Mucosa of descending colon (tissue), 3 donors: ENCODE results near the gene SMG7. TPM values are rescaled to one million over a fixed set of nuclear protein-coding genes. Genes with fewer than 3 reads are reported as not detected.

Experiments used
- ATAC-seq: fragments of 200-7000 bp; cut with Tn5 transposase; one replicate; pipeline ENCODE4 v1.9.1; 2020; ENCODE audit warnings: mild to moderate bottlenecking, moderate library complexity
- DNase-seq, 3 donors: peaks; one replicate each; pipeline ENCODE4 v3.0.0-alpha.2; 2020
- H3K36me3 ChIP-seq: fragments of 200-600 bp; one replicate; pipeline ENCODE4 v1.8.0; 2021; ENCODE audit warnings: low read depth, mild to moderate bottlenecking
- H3K4me1 ChIP-seq: fragments of 200-600 bp; one replicate; pipeline ENCODE4 v1.8.0; 2021; ENCODE audit warnings: low read depth, mild to moderate bottlenecking
- H3K4me3 ChIP-seq: fragments of 200-600 bp; one replicate; pipeline ENCODE4 v1.8.0; 2021; ENCODE audit warnings: mild to moderate bottlenecking
- H3K9me3 ChIP-seq: fragments of 200-600 bp; one replicate; pipeline ENCODE4 v1.8.0; 2021; ENCODE audit warnings: mild to moderate bottlenecking
- intact Hi-C, 2 donors: fragments of 100-400 bp; cut with DNase I in 1 of 2; cut with micrococcal nuclease in 1 of 2; formaldehyde crosslinking; loops; one replicate each; pipeline versions ENCODE4 v1.11.0 to v1.11.1; 2022; cut with DNase I, micrococcal nuclease
- total RNA-seq, 3 donors: library from RNA; stranded (reverse); fragmentation: NEBNext Ultra II Directional in 2 of 3; extraction: Animal tissue kit (Norgen Biotek cat#: 25700) in 2 of 3; gene quantifications; one replicate each; pipeline versions ENCODE4 v1.2.1 to v1.2.4, GENCODE V29; 2021 to 2023
- TF ChIP-seq, protein P1 (sequence below): fragments of 200-600 bp; IDR thresholded peaks from one replicate; pipeline ENCODE4 v1.8.0; 2022; ENCODE audit warnings: antibody characterized with exemption, mild to moderate bottlenecking
- donor health status: DM: no; HTN: no; CAD: no; lungs with moderate emphysema.
- donor health status: DM: no; HTN: no; CAD: no.
- donor health status: DM: no; HTN: yes; CAD: no.

The SMG7 gene
- total RNA-seq, 3 donors from 2014 or later = 62.7 to 69.9 (median 66.4) TPM

DNA sequence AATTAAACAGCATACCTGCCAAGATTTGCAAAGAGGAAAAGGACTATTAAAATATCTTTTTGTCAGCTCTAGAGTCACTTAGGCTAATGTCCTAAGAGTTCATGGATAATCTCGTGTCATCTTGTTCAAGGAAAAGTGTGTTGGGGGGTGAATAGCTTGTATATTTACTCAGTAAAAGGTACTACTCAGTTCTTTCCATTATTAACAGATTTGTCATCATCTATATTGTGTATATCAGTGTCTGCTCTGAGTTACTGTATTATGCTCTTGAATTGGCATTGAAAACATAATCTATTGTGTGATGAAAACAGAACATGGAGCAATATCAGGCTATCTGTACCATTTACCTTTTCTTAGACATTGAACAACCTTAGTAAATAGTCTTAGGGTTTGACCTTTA lies 41.9 kb downstream of the SMG7 start:
- no peaks in the 10 kb centered on the region for H3K9me3 ChIP-seq
- H3K4me1 ChIP-seq = peaks cover 16% of the 10 kb centered on the region
- ATAC-seq (no peak), DNase-seq (no peak)
- intact Hi-C loops = no loop called here
- H3K4me3 ChIP-seq = no peak overlapping the region
- TF ChIP-seq, protein P1, sequence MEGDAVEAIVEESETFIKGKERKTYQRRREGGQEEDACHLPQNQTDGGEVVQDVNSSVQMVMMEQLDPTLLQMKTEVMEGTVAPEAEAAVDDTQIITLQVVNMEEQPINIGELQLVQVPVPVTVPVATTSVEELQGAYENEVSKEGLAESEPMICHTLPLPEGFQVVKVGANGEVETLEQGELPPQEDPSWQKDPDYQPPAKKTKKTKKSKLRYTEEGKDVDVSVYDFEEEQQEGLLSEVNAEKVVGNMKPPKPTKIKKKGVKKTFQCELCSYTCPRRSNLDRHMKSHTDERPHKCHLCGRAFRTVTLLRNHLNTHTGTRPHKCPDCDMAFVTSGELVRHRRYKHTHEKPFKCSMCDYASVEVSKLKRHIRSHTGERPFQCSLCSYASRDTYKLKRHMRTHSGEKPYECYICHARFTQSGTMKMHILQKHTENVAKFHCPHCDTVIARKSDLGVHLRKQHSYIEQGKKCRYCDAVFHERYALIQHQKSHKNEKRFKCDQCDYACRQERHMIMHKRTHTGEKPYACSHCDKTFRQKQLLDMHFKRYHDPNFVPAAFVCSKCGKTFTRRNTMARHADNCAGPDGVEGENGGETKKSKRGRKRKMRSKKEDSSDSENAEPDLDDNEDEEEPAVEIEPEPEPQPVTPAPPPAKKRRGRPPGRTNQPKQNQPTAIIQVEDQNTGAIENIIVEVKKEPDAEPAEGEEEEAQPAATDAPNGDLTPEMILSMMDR = no peak
- no peaks in the 10 kb centered on the region for H3K36me3 ChIP-seq

DNA sequence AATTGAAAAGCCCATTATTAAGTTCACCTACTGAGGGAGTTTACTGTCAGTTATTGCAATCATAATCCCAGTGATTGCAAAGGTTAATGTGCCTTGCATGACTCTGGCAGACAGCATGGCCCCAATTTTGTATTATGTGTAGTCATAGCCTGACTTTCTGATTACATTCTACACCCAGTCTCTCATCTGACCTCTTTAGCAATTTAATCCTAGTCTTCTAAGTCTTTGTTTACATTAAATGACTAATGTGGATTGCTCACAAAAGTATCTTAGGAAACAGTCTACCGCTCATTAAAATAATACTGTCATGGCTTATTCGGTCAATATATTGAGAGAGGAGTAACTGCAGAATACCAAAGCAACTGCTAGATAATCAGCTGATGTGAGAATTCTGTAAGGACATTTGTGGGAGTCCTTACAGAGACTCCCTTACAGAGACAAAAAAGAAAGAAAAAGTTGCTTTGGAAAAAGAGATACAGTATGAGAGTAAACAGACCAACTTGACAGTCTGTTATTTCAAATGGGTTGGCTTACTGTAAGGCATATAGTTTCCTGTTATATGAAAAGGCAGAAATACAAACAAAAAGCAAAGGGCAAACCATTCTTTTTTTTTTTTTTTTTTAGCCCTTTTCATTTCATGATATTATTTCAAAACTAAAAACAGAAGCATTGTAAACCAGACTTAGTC lies 42.8 kb downstream of the SMG7 start:
- no peaks in the 10 kb centered on the region for H3K36me3 ChIP-seq
- intact Hi-C loops = no loop called here
- no peak for DNase-seq
- H3K4me3 ChIP-seq = no peak overlapping the region
- TF ChIP-seq, protein P1 = no peak
- ATAC-seq = peak; percentile 80
- H3K4me1 ChIP-seq = peaks cover 16% of the 10 kb centered on the region
- no peaks in the 10 kb centered on the region for H3K9me3 ChIP-seq

DNA sequence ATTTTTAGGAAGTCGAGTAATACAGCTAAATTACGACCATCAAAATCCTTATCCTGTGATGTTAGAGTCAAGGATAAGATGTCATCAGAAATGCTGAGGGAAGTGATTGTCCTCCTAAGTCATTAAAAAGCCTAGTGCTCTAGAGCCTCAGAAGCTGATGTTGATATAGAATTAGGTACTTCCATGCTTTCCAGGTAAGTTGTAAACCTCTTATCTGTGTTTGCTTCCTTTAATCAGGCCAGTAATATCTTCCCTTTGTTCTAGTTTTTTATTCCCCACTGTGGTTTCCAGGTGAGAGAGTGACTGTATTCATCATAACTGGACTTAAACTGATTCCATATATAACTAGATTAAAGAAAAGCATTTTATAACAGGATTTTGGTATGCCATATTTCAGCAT lies 44.4 kb downstream of the SMG7 start:
- TF ChIP-seq, protein P1 = no peak
- peak; percentile 85 for ATAC-seq
- no peaks in the 10 kb centered on the region for H3K36me3 ChIP-seq
- DNase-seq = no peak
- H3K9me3 ChIP-seq = no peaks in the 10 kb centered on the region
- H3K4me3 ChIP-seq = no peak overlapping the region
- intact Hi-C loops = no loop called here
- peaks cover 16% of the 10 kb centered on the region for H3K4me1 ChIP-seq

DNA sequence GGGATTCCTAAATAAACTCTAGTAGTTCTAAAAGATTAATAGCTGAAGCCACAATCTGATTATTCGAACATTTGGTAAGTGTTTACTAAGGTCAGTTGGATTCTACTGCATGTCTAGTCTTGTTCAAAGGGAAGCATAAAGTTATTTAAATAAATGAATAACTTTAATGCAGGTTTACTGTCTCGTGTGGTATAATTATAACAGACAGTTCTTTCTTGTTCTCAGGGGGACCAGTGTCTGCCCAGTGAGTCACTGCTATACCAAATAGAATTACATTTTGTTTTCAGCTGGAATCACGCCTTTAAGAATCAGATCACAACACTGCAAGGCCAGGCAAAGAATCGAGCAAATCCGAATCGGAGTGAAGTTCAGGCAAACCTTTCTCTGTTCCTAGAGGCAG lies 45.1 kb downstream of the SMG7 start:
- intact Hi-C loops = no loop called here
- no peak overlapping the region for H3K4me3 ChIP-seq
- DNase-seq (no peak), ATAC-seq (peak; percentile 54)
- peaks cover 16% of the 10 kb centered on the region for H3K4me1 ChIP-seq
- no peaks in the 10 kb centered on the region for H3K9me3 ChIP-seq
- no peaks in the 10 kb centered on the region for H3K36me3 ChIP-seq
- TF ChIP-seq, protein P1 = no peak

DNA sequence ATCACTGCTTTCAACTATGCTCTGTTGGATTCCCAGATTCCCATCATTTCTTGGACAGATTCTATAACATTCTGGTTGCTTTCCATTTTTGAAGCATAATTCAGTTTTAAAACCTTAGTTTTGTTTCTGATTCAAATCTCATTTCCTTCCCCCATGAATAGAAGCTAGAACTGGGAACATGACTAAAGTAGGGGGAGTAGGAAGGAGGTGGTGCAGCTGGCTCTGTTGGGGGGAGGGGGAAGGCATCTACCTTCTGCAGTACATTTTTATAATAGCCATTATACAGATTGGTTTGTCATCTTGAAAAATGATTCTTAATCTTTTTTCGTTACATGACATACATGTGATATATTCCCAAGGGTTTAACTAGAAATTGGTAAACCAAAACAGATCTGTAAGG lies 48.1 kb downstream of the SMG7 start:
- TF ChIP-seq, protein P1 = no peak
- ATAC-seq = no peak
- peaks cover 9% of the 10 kb centered on the region for H3K4me1 ChIP-seq
- DNase-seq = no peak
- intact Hi-C loops = no loop called here
- no peaks in the 10 kb centered on the region for H3K9me3 ChIP-seq
- H3K4me3 ChIP-seq = no peak overlapping the region
- no peaks in the 10 kb centered on the region for H3K36me3 ChIP-seq

DNA sequence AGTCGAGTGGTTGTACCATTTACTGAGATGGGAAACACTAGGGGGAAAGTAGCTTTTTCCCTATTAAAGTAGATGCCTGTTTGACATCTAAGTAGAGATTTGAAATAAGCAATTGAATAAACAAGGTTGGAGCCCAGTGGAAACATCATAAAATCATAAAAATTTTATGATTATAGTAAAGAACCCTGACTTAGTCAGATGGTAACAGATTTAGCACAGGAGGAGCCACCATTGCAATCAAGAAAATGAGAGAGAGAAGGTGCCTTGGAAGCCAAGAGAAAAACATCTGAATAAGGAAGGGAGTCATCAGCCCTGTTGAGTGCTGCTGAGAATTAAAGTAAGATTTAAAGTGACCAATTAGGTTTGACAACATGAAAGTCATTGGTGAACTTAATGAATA lies 49.8 kb downstream of the SMG7 start:
- ATAC-seq = peak; percentile 80
- intact Hi-C loops = no loop called here
- TF ChIP-seq, protein P1 = no peak
- Histone ChIP-seq H3K4me3 (no peak overlapping the region), H3K9me3 (no peaks in the 10 kb centered on the region), H3K36me3 (no peaks in the 10 kb centered on the region), H3K4me1 (no peaks in the 10 kb centered on the region)
- no peak for DNase-seq
